Common myeloid progenitor, CD34-positive (primary cell): ENCODE results near the gene TREH.
A peak's percentile ranks its signal among the peaks of the same experiment; 100 is the strongest.

Source experiments
- CTCF ChIA-PET: fragments of 350-600 bp; sonication (Branson Sonifier 250); formaldehyde crosslinking; loops from one replicate; lab custom pipeline; 2021; ENCODE audit warnings: antibody characterized with exemption; lab: Charles Lee
- POLR2A ChIA-PET: fragments of 350-600 bp; sonication (Branson Sonifier 250); formaldehyde crosslinking; loops from one replicate; lab custom pipeline; 2021; ENCODE audit warnings: antibody characterized with exemption; lab: Charles Lee
- DNase-seq, 3 donors: peaks; one replicate each; pipeline versions ENCODE4 v3.0.0 to v3.0.0-alpha.2; 2013
- H3K27ac ChIP-seq, 2 experiments: 1 replicate in 1 of 2; 2 replicates in 1 of 2; pipeline ENCODE4 v1.7.0; 2013; ENCODE audit warnings: inconsistent platforms in 2 of 2, low read length in 2 of 2, mild to moderate bottlenecking in 2 of 2, low read depth in 1 of 2, moderate library complexity in 1 of 2; ENCODE audit not compliant: severe bottlenecking in 2 of 2, insufficient read depth in 1 of 2, poor library complexity in 1 of 2
- H3K27me3 ChIP-seq, 5 experiments: replicated peaks in 2 of 5; 1 replicate in 3 of 5; 2 replicates in 2 of 5; pipeline versions ENCODE4 v1.6.1 to v1.7.0; 2013; ENCODE audit warnings: low read length in 4 of 5, mild to moderate bottlenecking in 2 of 5, moderate library complexity in 2 of 5, inconsistent platforms in 1 of 5; ENCODE audit not compliant: insufficient read depth in 5 of 5, control insufficient read depth in 4 of 5
- H3K36me3 ChIP-seq, 4 experiments: 1 replicate in 2 of 4; 2 replicates in 2 of 4; pipeline versions ENCODE4 v1.6.1 to v1.7.0; 2013; ENCODE audit warnings: low read length in 3 of 4, control low read depth in 1 of 4, mild to moderate bottlenecking in 1 of 4; ENCODE audit not compliant: control insufficient read depth in 4 of 4, insufficient read depth in 4 of 4
- H3K4me1 ChIP-seq, 4 experiments: 1 replicate in 3 of 4; 2 replicates in 1 of 4; pipeline versions ENCODE4 v1.6.1 to v1.7.1; 2013; ENCODE audit warnings: low read length in 3 of 4, mild to moderate bottlenecking in 3 of 4, control low read depth in 1 of 4, inconsistent platforms in 1 of 4, moderate library complexity in 1 of 4; ENCODE audit not compliant: control insufficient read depth in 4 of 4, insufficient read depth in 4 of 4; ENCODE audit errors: control extremely low read depth in 1 of 4
- H3K4me3 ChIP-seq, 7 experiments: 1 replicate in 4 of 7; 2 replicates in 3 of 7; pipeline versions ENCODE4 v1.5.1 to v1.7.0; 2013; ENCODE audit warnings: mild to moderate bottlenecking in 7 of 7, low read length in 6 of 7, moderate library complexity in 6 of 7, inconsistent platforms in 2 of 7, low read depth in 2 of 7, control low read depth in 1 of 7; ENCODE audit not compliant: insufficient read depth in 4 of 7, control insufficient read depth in 1 of 7; ENCODE audit errors: extremely low read depth in 1 of 7
- H3K9me3 ChIP-seq, 5 experiments: 1 replicate in 4 of 5; 2 replicates in 1 of 5; pipeline versions ENCODE4 v1.6.1 to v1.7.1; 2013; ENCODE audit warnings: low read length in 4 of 5, mild to moderate bottlenecking in 2 of 5, inconsistent platforms in 1 of 5, low read depth in 1 of 5, moderate library complexity in 1 of 5; ENCODE audit not compliant: control insufficient read depth in 4 of 5, insufficient read depth in 2 of 5; ENCODE audit errors: control extremely low read depth in 1 of 5
- WGBS: methylation state at CpG from one replicate; pipeline ENCODE4 v1.1.5; 2013; ENCODE audit not compliant: insufficient coverage; 5-methylcytosine and 5-hydroxymethylcytosine counted together

Gene TREH

GRCh38 chr11:118699506-118700220 lies 20.2 kb upstream of the TREH start:
- H3K27me3 ChIP-seq: no peaks in the 10 kb centered on the region
- DNase-seq: no peak
- H3K4me1 ChIP-seq: peaks cover 0 to 11% (median 7%) of the 10 kb centered on the region in 4 experiments
- no peaks in the 10 kb centered on the region for H3K36me3 ChIP-seq
- no peak overlapping the region for H3K27ac ChIP-seq
- ChIA-PET POLR2A (no interaction called here), CTCF (no interaction called here)
- WGBS: 100% methylated on average over 6 of the region's 7 CpGs
- H3K4me3 ChIP-seq: no peak overlapping the region
- H3K9me3 ChIP-seq: peaks cover 0 to 3% (median 0%) of the 10 kb centered on the region in 5 experiments

- Histone ChIP-seq H3K4me1 (peaks cover 0 to 8% (median 3%) of the 10 kb centered on the region in 4 experiments), H3K27me3 (no peaks in the 10 kb centered on the region), H3K36me3 (no peaks in the 10 kb centered on the region), H3K27ac (no peak overlapping the region), H3K9me3 (peaks cover 0 to 3% (median 0%) of the 10 kb centered on the region in 5 experiments), H3K4me3 (no peak overlapping the region)
- WGBS: 98% methylated on average over 6 of the region's 8 CpGs
- POLR2A ChIA-PET: no interaction called here
- CTCF ChIA-PET: interaction anchor here (0.8 to 5.7 kb wide), 2 partner anchors 8 to 211 kb away, joined by 3 to 34 read pairs; no protein-coding TSS in a partner anchor
- no peak for DNase-seq
Measured at GRCh38 chr11:118697346-118697745, 17.9 kb upstream of the TREH start.

GRCh38 chr11:118696673-118697226 lies 17.3 kb upstream of the TREH start:
- no peaks in the 10 kb centered on the region for H3K27me3 ChIP-seq
- WGBS: 96% methylated on average over 6 of the region's 7 CpGs

GRCh38 chr11:118694771-118695170 lies 15.3 kb upstream of the TREH start:
- peaks cover 0 to 28% (median 21%) of the 10 kb centered on the region in 4 experiments for H3K4me1 ChIP-seq
- no peak overlapping the region for H3K27ac ChIP-seq
- ChIA-PET POLR2A (interaction anchor here (0.6 kb wide), 1 partner anchor 79 kb away, joined by 3 read pairs; no protein-coding TSS in a partner anchor), CTCF (interaction anchor here (0.8 to 5.7 kb wide), 2 partner anchors 11 to 51 kb away, joined by 3 to 34 read pairs; no protein-coding TSS in a partner anchor)
- WGBS: 88% methylated on average over 7 of the region's 11 CpGs
- no peak overlapping the region for H3K4me3 ChIP-seq
- no peaks in the 10 kb centered on the region for H3K36me3 ChIP-seq
- H3K9me3 ChIP-seq: no peaks in the 10 kb centered on the region
- no peaks in the 10 kb centered on the region for H3K27me3 ChIP-seq
- DNase-seq: no peak

More at GRCh38 chr11:118696673-118697226, 17.3 kb upstream of the TREH start:
- POLR2A ChIA-PET: interaction anchor here (0.6 kb wide), 1 partner anchor 452 kb away, joined by 3 read pairs; no protein-coding TSS in a partner anchor
- Histone ChIP-seq H3K4me3 (no peak overlapping the region), H3K4me1 (peaks cover 0 to 14% (median 8%) of the 10 kb centered on the region in 4 experiments), H3K36me3 (no peaks in the 10 kb centered on the region), H3K27ac (no peak overlapping the region), H3K9me3 (peaks cover 0 to 3% (median 0%) of the 10 kb centered on the region in 5 experiments)
- no peak for DNase-seq
- CTCF ChIA-PET: interaction anchor here (5.7 kb wide), 1 partner anchor 9 kb away, joined by 34 read pairs; no protein-coding TSS in a partner anchor

- CTCF ChIA-PET: interaction anchor here (0.8 to 5.7 kb wide), 4 partner anchors 11 to 218 kb away, joined by 3 to 34 read pairs (median 3); no protein-coding TSS in a partner anchor
- Histone ChIP-seq H3K27me3 (no peaks in the 10 kb centered on the region), H3K4me3 (no peak overlapping the region), H3K9me3 (no peaks in the 10 kb centered on the region), H3K36me3 (no peaks in the 10 kb centered on the region), H3K27ac (no peak overlapping the region), H3K4me1 (peaks cover 0 to 32% (median 25%) of the 10 kb centered on the region in 4 experiments)
- WGBS: 97% methylated on average over 7 of the region's 8 CpGs
- POLR2A ChIA-PET: no interaction called here
- no peak for DNase-seq
Measured at GRCh38 chr11:118694185-118694584, 14.7 kb upstream of the TREH start.

- Histone ChIP-seq H3K36me3 (no peaks in the 10 kb centered on the region), H3K9me3 (no peaks in the 10 kb centered on the region), H3K4me3 (no peak overlapping the region), H3K27me3 (no peaks in the 10 kb centered on the region), H3K27ac (no peak overlapping the region), H3K4me1 (peaks cover 0 to 36% (median 26%) of the 10 kb centered on the region in 4 experiments)
- DNase-seq: peak; percentile 39 to 80 (median 74)
- ChIA-PET POLR2A (interaction anchor here (0.9 kb wide), 1 partner anchor 13 kb away, joined by 3 read pairs; no protein-coding TSS in a partner anchor), CTCF (interaction anchor here (0.8 to 5.7 kb wide), 8 partner anchors 13 to 220 kb away, joined by 3 to 34 read pairs (median 4); no protein-coding TSS in a partner anchor)
- WGBS: 39% methylated on average over 10 of the region's 15 CpGs
Measured at GRCh38 chr11:118691926-118692830, 12.7 kb upstream of the TREH start.
